Activated naive CD4-positive, alpha-beta T cell treated with anti-CD3 and anti-CD28 coated beads for 36 hours (primary cell): ENCODE measurements around the gene HPN. TPM values are rescaled to one million over a fixed set of nuclear protein-coding genes. Genes with fewer than 3 reads are reported as not detected.
"Not testable (repeated sequence)": the region's sequence is repeated elsewhere in the genome, so short reads cannot be mapped to it uniquely, and the experiment has no call there.

ENCODE experiments used
- CTCF ChIA-PET: fragments of 350-600 bp; sonication (Branson Sonifier 250); formaldehyde crosslinking; loops from one replicate; lab custom pipeline; 2021; ENCODE audit warnings: antibody characterized with exemption; lab: Charles Lee
- DNase-seq: peaks from one replicate; pipeline ENCODE4 v3.0.0-alpha.2; 2020
- H3K27ac Mint-ChIP-seq: one replicate; pipeline ENCODE4 v1.8.0; 2021; ENCODE audit warnings: mild to moderate bottlenecking, mixed read lengths
- H3K27me3 Mint-ChIP-seq: one replicate; pipeline ENCODE4 v1.8.0; 2021; ENCODE audit warnings: low read depth, mixed read lengths
- H3K36me3 Mint-ChIP-seq: one replicate; pipeline ENCODE4 v1.8.0; 2021; ENCODE audit warnings: low read depth, mixed read lengths
- H3K4me1 Mint-ChIP-seq: one replicate; pipeline ENCODE4 v1.8.0; 2021; ENCODE audit warnings: low read depth, mixed read lengths
- H3K4me3 Mint-ChIP-seq: one replicate; pipeline ENCODE4 v1.8.0; 2021; ENCODE audit warnings: mild to moderate bottlenecking, moderate library complexity, mixed read lengths
- H3K9me3 Mint-ChIP-seq: one replicate; pipeline ENCODE4 v1.8.0; 2021; ENCODE audit warnings: mixed read lengths
- intact Hi-C: fragments of 100-400 bp; cut with micrococcal nuclease; formaldehyde crosslinking; loops from one replicate; pipeline ENCODE4 v1.15.1; 2023
- total RNA-seq, 2 experiments: library from RNA; stranded (reverse); gene quantifications; one replicate each; pipeline ENCODE4 v1.2.3, GENCODE V29; 2021

The HPN gene
- total RNA-seq, 2 experiments from 2014 or later = not detected

DNA sequence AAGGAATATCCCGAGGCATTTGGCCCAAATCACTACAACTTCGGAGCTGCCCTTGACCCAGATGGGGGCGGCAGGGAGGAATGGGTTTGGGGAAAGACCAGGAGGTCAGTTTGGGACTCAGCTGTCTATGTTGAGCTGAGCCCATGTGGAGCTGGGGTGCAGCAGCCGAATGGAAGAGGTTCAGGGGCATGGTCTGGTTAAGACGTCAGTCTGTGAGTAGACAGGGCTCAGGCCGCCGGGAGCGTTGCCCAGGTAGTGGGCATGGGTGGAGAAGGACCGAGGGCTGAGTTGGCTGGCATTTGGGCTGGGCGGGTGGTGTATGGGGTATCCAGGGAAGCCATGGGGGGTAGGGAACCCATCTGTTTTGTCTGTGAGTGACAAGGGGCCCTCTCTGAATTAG is 20.5 kb upstream of the HPN start:
- intact Hi-C loops = no loop called here
- Mint-ChIP-seq H3K36me3 (peaks cover 43% of the 10 kb centered on the region), H3K27me3 (no peaks in the 10 kb centered on the region), H3K27ac (peak overlapping the region; percentile 53), H3K9me3 (no peaks in the 10 kb centered on the region), H3K4me1 (no peaks in the 10 kb centered on the region), H3K4me3 (no peak overlapping the region)
- CTCF ChIA-PET = interaction anchor here (0.9 to 1.9 kb wide), 4 partner anchors 8 to 50 kb away, joined by 3 to 6 read pairs (median 4); no protein-coding TSS in a partner anchor
- no peak for DNase-seq

DNA sequence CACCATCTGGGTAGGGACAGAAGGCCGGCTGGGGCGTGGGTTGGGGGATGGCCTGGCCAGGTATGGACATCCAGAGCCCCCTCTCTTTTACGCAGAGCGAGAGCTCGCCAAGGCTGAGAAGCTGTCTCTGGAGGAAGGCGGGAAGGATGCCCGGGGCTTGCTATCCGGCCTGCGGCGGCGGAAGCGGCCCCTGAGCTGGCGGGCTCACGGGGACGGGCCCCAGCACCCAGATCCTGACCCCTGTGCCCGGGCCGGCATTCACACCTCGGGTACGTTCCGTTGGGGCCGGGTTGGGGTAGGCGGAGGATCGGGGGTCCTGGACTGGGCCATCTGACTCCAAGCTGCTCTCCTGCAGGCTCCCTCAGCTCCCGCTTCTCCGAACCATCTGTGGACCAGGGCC is 19.9 kb upstream of the HPN start:
- CTCF ChIA-PET = interaction anchor here (0.6 to 1.9 kb wide), 5 partner anchors 9 to 50 kb away, joined by 3 to 6 read pairs (median 3); no protein-coding TSS in a partner anchor
- peaks cover 43% of the 10 kb centered on the region for H3K36me3 Mint-ChIP-seq
- no peaks in the 10 kb centered on the region for H3K4me1 Mint-ChIP-seq

DNA sequence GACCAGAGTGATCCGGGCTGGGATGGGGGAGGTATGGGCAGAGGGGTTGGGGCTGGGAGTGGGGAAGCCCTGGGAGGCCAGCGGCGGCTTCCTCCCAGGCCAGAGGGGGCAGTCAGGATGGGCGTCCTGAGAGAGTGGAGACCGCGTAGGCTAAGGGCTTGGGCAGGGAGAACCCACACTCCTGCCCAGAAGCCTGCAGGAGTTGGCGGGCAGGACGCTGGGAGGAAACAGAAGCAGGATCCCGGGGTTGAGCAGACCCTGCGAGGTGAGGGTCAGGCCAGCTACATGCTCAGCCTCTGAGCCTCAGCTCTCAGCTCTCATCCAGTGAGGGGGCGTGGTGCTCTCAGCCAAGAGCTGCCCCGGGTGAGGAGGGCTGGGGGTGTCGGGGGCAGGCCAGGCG is 19.1 kb upstream of the HPN start:
- H3K4me1 Mint-ChIP-seq = no peaks in the 10 kb centered on the region
- no peaks in the 10 kb centered on the region for H3K9me3 Mint-ChIP-seq
- intact Hi-C loops = no loop called here
- no peak for DNase-seq
- H3K4me3 Mint-ChIP-seq = no peak overlapping the region
- CTCF ChIA-PET = interaction anchor here (0.6 to 0.9 kb wide), 2 partner anchors 13 to 22 kb away, joined by 3 to 4 read pairs; no protein-coding TSS in a partner anchor
- H3K27ac Mint-ChIP-seq = no peak overlapping the region
- no peaks in the 10 kb centered on the region for H3K27me3 Mint-ChIP-seq
- peaks cover 41% of the 10 kb centered on the region for H3K36me3 Mint-ChIP-seq

More for the DNA sequence above, 19.9 kb upstream of the HPN start:
- H3K27ac Mint-ChIP-seq = no peak overlapping the region
- DNase-seq = no peak
- intact Hi-C loops = no loop called here
- H3K9me3 Mint-ChIP-seq = no peaks in the 10 kb centered on the region
- H3K27me3 Mint-ChIP-seq = no peaks in the 10 kb centered on the region
- no peak overlapping the region for H3K4me3 Mint-ChIP-seq

DNA sequence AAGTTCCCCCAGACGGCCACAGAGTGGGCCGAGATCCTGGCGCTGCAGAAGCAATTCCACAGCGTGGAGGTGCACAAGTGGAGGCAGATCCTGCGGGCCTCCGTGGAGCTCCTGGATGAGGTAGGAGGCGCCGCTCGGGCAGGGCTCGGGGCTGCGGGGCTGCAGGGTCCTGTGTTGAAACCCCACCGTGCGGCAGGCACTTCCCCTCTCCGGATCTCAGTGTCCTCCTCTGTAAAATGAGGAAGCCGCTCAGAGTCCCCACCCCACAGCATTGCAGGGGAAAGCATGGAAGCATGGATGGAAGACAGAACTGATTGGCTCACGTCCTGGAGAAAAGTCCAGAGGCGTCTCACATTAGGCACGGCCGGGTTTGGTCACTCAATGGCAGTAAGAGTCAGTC is 18.1 kb upstream of the HPN start:
- no peaks in the 10 kb centered on the region for H3K9me3 Mint-ChIP-seq
- no peaks in the 10 kb centered on the region for H3K27me3 Mint-ChIP-seq
- CTCF ChIA-PET = no interaction called here
- H3K4me3 Mint-ChIP-seq = no peak overlapping the region
- no peak overlapping the region for H3K27ac Mint-ChIP-seq
- intact Hi-C loops = no loop called here
- no peak for DNase-seq
- no peaks in the 10 kb centered on the region for H3K4me1 Mint-ChIP-seq
- peaks cover 34% of the 10 kb centered on the region for H3K36me3 Mint-ChIP-seq

DNA sequence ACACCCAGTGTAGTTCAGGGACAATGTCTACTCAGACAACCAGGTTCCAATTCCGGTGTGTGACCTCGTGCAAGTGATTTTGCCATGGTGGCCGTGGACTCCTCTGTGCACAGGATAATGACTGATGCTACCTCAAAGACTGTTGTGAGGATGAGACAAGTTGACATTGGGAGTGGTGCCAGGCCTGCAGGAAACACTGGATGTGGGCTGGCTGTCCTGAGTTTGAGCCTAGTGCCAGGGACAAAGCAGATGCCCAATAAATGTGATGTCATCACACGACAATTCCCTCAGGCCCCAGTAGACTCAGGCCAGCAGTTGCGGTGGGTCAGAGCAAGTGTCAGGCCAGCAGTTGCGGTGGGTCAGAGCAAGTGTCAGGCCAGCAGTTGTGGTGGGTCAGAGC is 17.4 kb upstream of the HPN start:
- no peak for DNase-seq
- no peak overlapping the region for H3K4me3 Mint-ChIP-seq
- CTCF ChIA-PET = interaction anchor here (1.2 kb wide), 1 partner anchor 11 kb away, joined by 5 read pairs; no protein-coding TSS in a partner anchor
- intact Hi-C loops = no loop called here
- H3K4me1 Mint-ChIP-seq = no peaks in the 10 kb centered on the region
- no peaks in the 10 kb centered on the region for H3K9me3 Mint-ChIP-seq
- H3K36me3 Mint-ChIP-seq = peaks cover 32% of the 10 kb centered on the region
- no peak overlapping the region for H3K27ac Mint-ChIP-seq
- H3K27me3 Mint-ChIP-seq = no peaks in the 10 kb centered on the region

DNA sequence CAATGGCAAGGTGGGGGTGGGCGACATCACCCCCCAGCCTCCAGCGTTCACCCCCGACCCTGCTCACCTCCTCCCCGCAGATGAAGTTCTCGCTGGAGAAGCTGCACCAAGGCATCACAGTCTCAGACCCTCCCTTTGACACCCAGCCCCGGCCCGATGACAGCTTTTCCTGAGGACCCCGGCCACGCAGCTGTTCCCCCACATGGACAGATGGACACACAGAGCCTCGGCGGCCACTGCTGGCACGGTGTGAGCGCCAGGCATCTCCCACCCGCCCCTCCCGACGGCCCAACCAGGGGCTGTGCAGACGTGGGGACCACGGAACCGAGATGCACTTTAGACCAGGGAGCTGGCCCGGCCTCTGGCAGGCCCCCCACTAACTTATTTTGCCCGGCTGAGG is 15.6 kb upstream of the HPN start:
- CTCF ChIA-PET = interaction anchor here (1.2 to 1.3 kb wide), 2 partner anchors 13 to 18 kb away, joined by 3 to 4 read pairs; no protein-coding TSS in a partner anchor
- Mint-ChIP-seq H3K4me3 (no peak overlapping the region), H3K4me1 (peaks cover 5% of the 10 kb centered on the region), H3K9me3 (no peaks in the 10 kb centered on the region), H3K27ac (no peak overlapping the region), H3K27me3 (no peaks in the 10 kb centered on the region), H3K36me3 (peaks cover 23% of the 10 kb centered on the region)
- intact Hi-C loops = no loop called here
- no peak for DNase-seq

DNA sequence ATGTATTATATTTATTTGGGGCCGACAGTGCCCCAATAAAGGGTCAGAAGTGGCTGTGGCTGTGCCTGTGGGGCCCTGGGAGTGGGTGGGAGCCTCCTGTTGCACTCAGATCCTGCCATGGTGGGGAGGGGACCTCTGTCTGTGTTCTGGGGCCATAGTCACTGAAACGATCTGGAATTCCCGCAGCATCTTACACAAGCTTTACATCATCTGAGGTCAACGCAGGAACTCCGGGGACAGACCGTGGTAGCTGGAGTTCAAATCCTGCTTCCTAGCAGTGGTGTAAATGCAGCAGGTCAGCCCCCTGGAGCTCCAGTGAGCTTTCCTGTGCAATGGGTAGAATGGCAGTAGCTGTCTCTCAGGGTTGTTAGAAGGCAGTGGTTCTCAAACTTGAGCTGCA is 15.1 kb upstream of the HPN start:
- no peak for DNase-seq

DNA sequence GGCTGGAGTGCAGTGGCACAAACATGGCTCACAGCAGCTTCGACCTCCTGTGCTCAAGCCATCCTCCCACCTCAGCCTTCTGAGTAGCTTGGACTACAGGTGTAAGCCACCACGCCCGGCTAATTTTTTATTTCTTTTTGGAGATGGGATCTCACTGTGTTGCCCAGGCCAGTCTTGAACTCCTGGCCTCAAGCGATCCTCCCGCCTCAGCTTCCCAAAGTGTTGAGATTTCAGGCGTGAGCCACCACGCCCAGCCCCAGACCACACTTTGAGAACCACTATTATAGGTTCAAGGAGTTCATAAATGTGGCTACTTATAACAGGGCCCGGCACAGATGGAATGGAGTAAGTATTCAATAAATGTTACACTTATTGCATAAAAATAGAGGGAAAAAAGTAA is 14.5 kb upstream of the HPN start:
- H3K27me3 Mint-ChIP-seq = peaks cover 9% of the 10 kb centered on the region
- CTCF ChIA-PET = interaction anchor here (0.8 to 1.3 kb wide), 4 partner anchors 14 to 63 kb away, joined by 3 to 4 read pairs (median 3); no protein-coding TSS in a partner anchor
- DNase-seq = no peak
- H3K27ac Mint-ChIP-seq = no peak overlapping the region
- H3K4me3 Mint-ChIP-seq = no peak overlapping the region
- no peaks in the 10 kb centered on the region for H3K9me3 Mint-ChIP-seq
- peaks cover 12% of the 10 kb centered on the region for H3K4me1 Mint-ChIP-seq
- intact Hi-C loops = no loop called here
- H3K36me3 Mint-ChIP-seq = peaks cover 18% of the 10 kb centered on the region

More for the DNA sequence above, 15.1 kb upstream of the HPN start:
- Mint-ChIP-seq H3K36me3 (peaks cover 20% of the 10 kb centered on the region), H3K27me3 (peaks cover 4% of the 10 kb centered on the region), H3K9me3 (no peaks in the 10 kb centered on the region), H3K27ac (no peak overlapping the region), H3K4me3 (no peak overlapping the region), H3K4me1 (peaks cover 9% of the 10 kb centered on the region)
- CTCF ChIA-PET = interaction anchor here (1.0 to 1.3 kb wide), 3 partner anchors 13 to 54 kb away, joined by 3 to 4 read pairs (median 3); no protein-coding TSS in a partner anchor
- intact Hi-C loops = no loop called here

DNA sequence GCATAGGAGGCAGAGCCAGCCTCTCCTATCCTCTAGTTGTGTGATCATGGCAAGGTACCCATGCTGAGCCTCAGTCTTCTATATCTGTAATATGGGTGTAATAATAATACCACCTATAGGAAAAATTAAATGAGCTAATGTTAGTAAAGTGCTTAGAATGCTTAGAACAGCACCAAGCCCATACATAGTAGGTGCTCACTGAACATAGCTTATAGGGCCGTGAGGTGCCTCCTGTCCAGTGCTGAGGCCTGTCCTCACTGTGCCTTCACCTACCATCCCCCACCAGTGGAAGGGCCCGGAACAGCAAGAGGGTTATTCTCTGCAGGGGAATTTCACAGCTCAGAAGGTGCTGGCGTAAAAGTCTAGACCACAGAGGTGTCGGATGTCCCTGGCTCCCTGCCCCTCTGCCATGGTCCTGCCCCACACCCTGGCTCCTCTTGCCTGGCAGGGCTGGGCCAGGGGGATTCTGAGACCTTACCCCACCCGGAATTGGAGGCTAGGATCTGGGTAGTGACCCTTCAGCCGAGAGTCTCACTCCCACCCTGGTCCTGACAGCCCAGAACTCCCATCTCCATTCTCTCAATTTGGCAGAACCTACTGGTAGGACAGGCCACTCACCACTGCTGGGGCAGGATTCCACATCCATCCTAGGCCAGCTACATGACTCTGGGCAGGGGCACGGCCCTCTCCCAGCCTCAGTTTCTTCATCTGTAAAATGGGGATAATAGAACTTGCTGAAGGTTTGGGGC is 13.5 kb upstream of the HPN start:
- Mint-ChIP-seq H3K27ac (no peak overlapping the region), H3K36me3 (peaks cover 12% of the 10 kb centered on the region), H3K4me1 (peaks cover 12% of the 10 kb centered on the region), H3K9me3 (no peaks in the 10 kb centered on the region), H3K27me3 (peaks cover 19% of the 10 kb centered on the region), H3K4me3 (no peak overlapping the region)
- DNase-seq = no peak
- CTCF ChIA-PET = interaction anchor here (0.8 to 1.5 kb wide), 3 partner anchors 16 to 62 kb away, joined by 3 to 4 read pairs (median 4); no protein-coding TSS in a partner anchor
- intact Hi-C loops = no loop called here

DNA sequence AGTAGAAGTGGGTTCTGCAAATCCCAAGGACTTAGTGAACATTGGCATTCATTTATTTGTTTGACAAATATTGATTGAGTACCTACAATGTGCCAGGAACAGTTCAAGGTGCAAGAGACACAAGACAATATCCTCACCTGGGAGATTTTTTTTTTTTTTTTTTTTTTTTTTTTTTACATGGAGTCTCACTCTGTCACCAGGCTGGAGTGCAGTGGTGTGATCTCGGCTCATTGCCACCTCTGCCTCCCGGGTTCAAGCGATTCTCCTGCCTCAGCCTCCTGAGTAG is 13.0 kb upstream of the HPN start:
- H3K9me3 Mint-ChIP-seq, H3K4me3 Mint-ChIP-seq, DNase-seq, intact Hi-C loops, H3K27ac Mint-ChIP-seq: not testable (repeated sequence)
- H3K4me1 Mint-ChIP-seq = peaks cover 12% of the 10 kb centered on the region
- CTCF ChIA-PET = interaction anchor here (1.5 kb wide), 1 partner anchor 56 kb away, joined by 4 read pairs; no protein-coding TSS in a partner anchor
- H3K27me3 Mint-ChIP-seq = peaks cover 19% of the 10 kb centered on the region
- H3K36me3 Mint-ChIP-seq = peaks cover 12% of the 10 kb centered on the region

DNA sequence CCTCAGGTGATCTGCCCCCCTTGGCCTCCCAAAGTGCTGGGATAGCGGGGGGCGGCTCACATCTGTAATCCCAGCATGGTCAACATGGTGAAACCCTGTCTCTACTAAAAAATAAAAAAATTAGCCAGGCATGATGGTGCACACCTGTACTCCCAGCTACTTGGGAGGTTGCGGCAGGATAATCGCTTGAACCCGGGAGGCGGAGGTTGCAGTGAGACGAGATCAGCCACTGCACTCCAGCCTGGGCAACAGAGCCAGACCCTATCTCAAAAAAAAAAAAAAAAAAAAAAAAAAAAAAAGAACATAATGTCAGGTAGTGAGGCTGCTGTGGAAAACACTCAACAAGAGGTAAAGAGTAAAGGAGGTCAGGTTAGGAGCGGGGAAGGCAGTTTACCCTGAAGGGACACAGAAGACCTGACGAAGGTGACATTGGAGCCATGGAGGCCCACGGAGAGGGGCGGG is 12.2 kb upstream of the HPN start:
- H3K36me3 Mint-ChIP-seq, intact Hi-C loops, H3K9me3 Mint-ChIP-seq, DNase-seq, CTCF ChIA-PET, H3K27ac Mint-ChIP-seq: not testable (repeated sequence)
- Mint-ChIP-seq H3K27me3 (peaks cover 19% of the 10 kb centered on the region), H3K4me1 (peaks cover 12% of the 10 kb centered on the region), H3K4me3 (peak overlapping the region; percentile 47)

DNA sequence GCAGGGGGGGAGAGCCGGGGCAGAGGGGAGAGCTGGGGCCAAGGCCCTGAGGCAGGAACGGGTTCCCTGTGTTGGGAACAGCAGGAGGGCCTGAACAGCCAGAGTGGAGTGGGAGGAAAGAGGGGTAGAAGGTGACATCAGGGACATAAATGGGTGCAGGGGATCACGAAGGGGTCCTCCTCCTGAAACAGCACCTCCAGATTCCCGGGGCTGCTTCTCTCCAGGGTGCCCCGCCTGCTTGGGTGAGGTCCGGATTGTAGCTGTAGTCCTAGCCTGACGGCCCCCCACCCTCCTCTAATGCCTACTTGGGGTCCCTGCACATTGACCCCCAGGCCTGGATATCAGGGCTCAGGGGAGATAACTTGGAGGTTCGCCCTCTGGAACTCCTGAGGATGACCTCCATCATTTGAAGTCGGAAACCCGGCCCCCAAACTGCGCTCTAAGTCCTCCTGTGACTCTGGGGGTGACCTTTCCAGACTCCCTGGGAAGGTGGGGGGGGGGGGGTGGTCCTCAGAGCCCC is 11.7 kb upstream of the HPN start:
- intact Hi-C loops = no loop called here
- Mint-ChIP-seq H3K4me3 (peak overlapping the region; percentile 47), H3K36me3 (peaks cover 8% of the 10 kb centered on the region), H3K9me3 (no peaks in the 10 kb centered on the region), H3K27me3 (peaks cover 19% of the 10 kb centered on the region), H3K27ac (no peak overlapping the region), H3K4me1 (peaks cover 12% of the 10 kb centered on the region)
- CTCF ChIA-PET = no interaction called here
- DNase-seq = no peak
